Endothelial cell (in vitro differentiated cells): ENCODE results near the gene RAD51B. TPM values are rescaled to one million over a fixed set of nuclear protein-coding genes. Genes with fewer than 3 reads are reported as not detected.

Source experiments
- DNase-seq: peaks from one replicate; pipeline ENCODE4 v3.0.0; 2021; ENCODE audit warnings: low spot score
- H3K27ac Mint-ChIP-seq: one replicate; pipeline ENCODE4 v1.8.0; 2021; ENCODE audit warnings: mixed read lengths, inconsistent platforms; ENCODE audit not compliant: unreplicated experiment
- H3K27me3 Mint-ChIP-seq: one replicate; pipeline ENCODE4 v1.8.0; 2021; ENCODE audit warnings: mild to moderate bottlenecking, moderate library complexity, mixed read lengths, inconsistent platforms; ENCODE audit not compliant: unreplicated experiment
- H3K36me3 Mint-ChIP-seq: one replicate; pipeline ENCODE4 v1.8.0; 2021; ENCODE audit warnings: mild to moderate bottlenecking, low read depth, mixed read lengths, inconsistent platforms; ENCODE audit not compliant: unreplicated experiment
- H3K4me1 Mint-ChIP-seq: one replicate; pipeline ENCODE4 v1.8.0; 2021; ENCODE audit warnings: mild to moderate bottlenecking, mixed read lengths, inconsistent platforms; ENCODE audit not compliant: unreplicated experiment
- H3K4me3 Mint-ChIP-seq: one replicate; pipeline ENCODE4 v1.8.0; 2021; ENCODE audit warnings: mild to moderate bottlenecking, mixed read lengths, inconsistent platforms; ENCODE audit not compliant: unreplicated experiment
- H3K9me3 Mint-ChIP-seq: one replicate; pipeline ENCODE4 v1.8.0; 2021; ENCODE audit warnings: mixed read lengths, inconsistent platforms; ENCODE audit not compliant: unreplicated experiment
- total RNA-seq: library from RNA; stranded (reverse); fragmentation: NEBNext Ultra II Directional; extraction: Animal tissue kit (Norgen Biotek cat#: 25700); gene quantifications from one replicate; pipeline ENCODE4 v1.2.1, GENCODE V29; 2021; ENCODE audit not compliant: unreplicated experiment
- TF ChIP-seq, protein P1 (sequence below): fragments of 200-600 bp; sonication (generic); IDR thresholded peaks from one replicate; pipeline ENCODE4 v1.5.0; 2021; ENCODE audit warnings: antibody characterized with exemption; ENCODE audit not compliant: unreplicated experiment

Gene RAD51B
- total RNA-seq, 1 donor from 2014 or later: 23.5 TPM

DNA sequence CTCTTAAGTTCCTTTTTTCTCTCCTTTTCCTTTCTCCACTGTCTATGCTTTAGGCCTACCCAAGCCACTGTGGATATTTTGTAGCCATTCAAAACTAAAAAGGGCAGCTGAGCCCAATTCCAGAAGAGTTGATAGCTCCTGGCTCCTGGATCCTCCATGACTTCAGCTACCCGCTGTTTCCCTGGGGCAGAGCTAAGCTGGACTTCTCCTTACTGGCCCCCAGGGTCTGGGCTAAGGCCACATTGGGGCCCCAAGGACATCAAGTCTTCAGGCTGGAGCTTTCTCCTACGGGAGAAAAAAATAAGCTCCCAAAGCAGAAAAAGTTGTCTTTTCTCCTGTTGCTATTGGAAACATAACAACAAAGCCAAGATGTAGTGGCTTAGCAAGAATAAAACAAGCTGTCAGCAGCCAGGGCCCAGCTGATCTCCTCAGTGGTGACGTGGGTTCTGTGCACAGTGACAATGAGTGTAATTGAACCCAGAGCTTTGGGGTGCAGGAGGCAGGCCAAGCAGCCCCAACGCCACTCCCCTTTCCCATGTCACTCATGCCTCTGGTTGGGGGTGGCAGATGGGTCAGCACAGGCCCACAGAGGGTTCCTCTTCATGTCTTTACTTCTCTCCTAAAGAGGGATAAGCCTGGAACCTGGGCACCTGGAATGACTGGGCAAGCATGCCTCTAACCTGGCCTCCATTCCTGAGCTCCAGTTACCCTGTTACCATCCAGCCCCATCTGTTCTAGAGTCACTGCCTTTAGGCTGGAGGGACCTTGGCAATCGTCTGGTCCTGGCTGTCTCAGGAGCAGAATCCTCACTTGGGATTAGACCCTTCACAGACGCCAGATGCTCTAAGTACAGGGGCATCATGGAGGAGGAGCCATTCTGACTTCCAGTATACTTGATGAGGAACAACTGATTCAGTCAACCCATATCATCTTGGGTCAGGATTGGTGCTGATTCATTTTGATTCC is 802.1 kb downstream of the RAD51B start:
- Mint-ChIP-seq H3K4me1 (peaks cover 22% of the 10 kb centered on the region), H3K9me3 (peaks cover 14% of the 10 kb centered on the region), H3K4me3 (no peak overlapping the region), H3K27ac (no peak overlapping the region), H3K36me3 (peaks cover 18% of the 10 kb centered on the region), H3K27me3 (peaks cover 15% of the 10 kb centered on the region)
- no peak for DNase-seq
- TF ChIP-seq, protein P1, sequence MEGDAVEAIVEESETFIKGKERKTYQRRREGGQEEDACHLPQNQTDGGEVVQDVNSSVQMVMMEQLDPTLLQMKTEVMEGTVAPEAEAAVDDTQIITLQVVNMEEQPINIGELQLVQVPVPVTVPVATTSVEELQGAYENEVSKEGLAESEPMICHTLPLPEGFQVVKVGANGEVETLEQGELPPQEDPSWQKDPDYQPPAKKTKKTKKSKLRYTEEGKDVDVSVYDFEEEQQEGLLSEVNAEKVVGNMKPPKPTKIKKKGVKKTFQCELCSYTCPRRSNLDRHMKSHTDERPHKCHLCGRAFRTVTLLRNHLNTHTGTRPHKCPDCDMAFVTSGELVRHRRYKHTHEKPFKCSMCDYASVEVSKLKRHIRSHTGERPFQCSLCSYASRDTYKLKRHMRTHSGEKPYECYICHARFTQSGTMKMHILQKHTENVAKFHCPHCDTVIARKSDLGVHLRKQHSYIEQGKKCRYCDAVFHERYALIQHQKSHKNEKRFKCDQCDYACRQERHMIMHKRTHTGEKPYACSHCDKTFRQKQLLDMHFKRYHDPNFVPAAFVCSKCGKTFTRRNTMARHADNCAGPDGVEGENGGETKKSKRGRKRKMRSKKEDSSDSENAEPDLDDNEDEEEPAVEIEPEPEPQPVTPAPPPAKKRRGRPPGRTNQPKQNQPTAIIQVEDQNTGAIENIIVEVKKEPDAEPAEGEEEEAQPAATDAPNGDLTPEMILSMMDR: no peak

DNA sequence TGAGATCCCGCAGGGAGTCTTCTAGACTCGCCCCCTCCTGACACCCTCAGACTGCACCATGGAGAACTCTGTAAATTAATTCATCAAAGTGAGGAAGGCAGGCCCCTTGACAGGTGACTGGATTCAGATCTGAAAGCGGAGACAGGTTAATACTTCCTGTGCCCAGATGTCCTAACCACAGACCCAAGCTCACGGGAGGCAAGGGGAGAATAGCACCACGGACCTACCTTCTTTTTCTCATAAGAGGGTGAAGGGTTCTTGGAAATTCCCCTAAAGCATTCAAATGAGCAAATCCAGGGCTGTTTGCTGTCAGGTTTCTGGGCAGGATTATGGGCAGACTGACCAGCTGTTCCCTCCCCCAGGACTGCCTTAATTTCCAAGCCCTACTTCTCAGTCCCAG is 803.3 kb downstream of the RAD51B start:
- Mint-ChIP-seq H3K4me1 (peaks cover 18% of the 10 kb centered on the region), H3K4me3 (no peak overlapping the region), H3K9me3 (peaks cover 7% of the 10 kb centered on the region), H3K36me3 (peaks cover 10% of the 10 kb centered on the region), H3K27ac (no peak overlapping the region), H3K27me3 (peaks cover 13% of the 10 kb centered on the region)
- no peak for DNase-seq
- TF ChIP-seq, protein P1: no peak

- no peak overlapping the region for H3K27ac Mint-ChIP-seq
- peak overlapping the region; percentile 25 for H3K4me3 Mint-ChIP-seq
- peaks cover 13% of the 10 kb centered on the region for H3K27me3 Mint-ChIP-seq
- H3K4me1 Mint-ChIP-seq: peaks cover 13% of the 10 kb centered on the region
- no peak for DNase-seq
- peaks cover 7% of the 10 kb centered on the region for H3K36me3 Mint-ChIP-seq
- H3K9me3 Mint-ChIP-seq: peaks cover 4% of the 10 kb centered on the region
- TF ChIP-seq, protein P1: no peak
Measured at GRCh38 chr14:68623307-68623706, 803.7 kb downstream of the RAD51B start.

- peaks cover 5% of the 10 kb centered on the region for H3K36me3 Mint-ChIP-seq
- no peak for DNase-seq
- peaks cover 8% of the 10 kb centered on the region for H3K4me1 Mint-ChIP-seq
- H3K9me3 Mint-ChIP-seq: no peaks in the 10 kb centered on the region
- H3K27me3 Mint-ChIP-seq: peaks cover 8% of the 10 kb centered on the region
- H3K27ac Mint-ChIP-seq: no peak overlapping the region
- TF ChIP-seq, protein P1: no peak
- H3K4me3 Mint-ChIP-seq: peak overlapping the region; percentile 18
Measured at GRCh38 chr14:68623826-68624225, 804.2 kb downstream of the RAD51B start.

DNA sequence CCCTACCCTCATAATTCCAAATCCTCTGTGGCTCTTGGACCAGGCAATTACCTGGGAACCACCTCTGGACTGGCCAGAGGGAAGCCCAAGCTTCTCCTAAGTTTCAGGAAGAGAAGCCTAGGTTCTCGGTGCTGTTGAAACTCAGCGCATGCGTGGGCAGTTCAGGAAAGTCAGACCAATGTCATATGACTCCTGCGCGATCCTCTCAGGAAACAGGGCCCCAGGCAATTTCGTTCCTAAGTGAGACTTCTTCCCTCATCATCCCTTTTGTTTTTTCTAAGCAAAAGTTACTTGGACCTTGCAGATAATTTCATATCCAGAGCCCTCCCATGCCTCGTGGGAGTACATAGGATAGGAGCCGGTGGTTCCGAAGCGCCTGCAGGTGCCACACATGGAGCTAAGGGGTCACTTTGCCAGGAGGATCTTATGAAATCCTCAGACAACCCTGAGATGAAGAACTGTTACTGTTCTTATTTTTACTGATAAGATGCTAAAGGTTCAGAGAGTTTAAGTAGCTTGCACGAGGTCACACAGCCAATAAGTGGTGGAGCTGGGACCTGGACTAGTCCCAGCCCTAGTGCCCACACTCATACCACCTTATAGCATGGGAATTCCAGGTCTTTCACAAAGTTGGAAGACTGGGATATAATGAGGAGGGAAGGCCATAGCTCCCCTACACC is 805.1 kb downstream of the RAD51B start:
- H3K27me3 Mint-ChIP-seq: peaks cover 8% of the 10 kb centered on the region
- TF ChIP-seq, protein P1: no peak
- no peak for DNase-seq
- H3K4me1 Mint-ChIP-seq: peaks cover 7% of the 10 kb centered on the region
- no peak overlapping the region for H3K27ac Mint-ChIP-seq
- H3K4me3 Mint-ChIP-seq: no peak overlapping the region
- H3K9me3 Mint-ChIP-seq: no peaks in the 10 kb centered on the region
- H3K36me3 Mint-ChIP-seq: peaks cover 5% of the 10 kb centered on the region
